ENCODE data around the gene ARMC3. TPM values are rescaled to one million over a fixed set of nuclear protein-coding genes. Genes with fewer than 3 reads are reported as not detected.
A peak's percentile ranks its signal among the peaks of the same experiment; 100 is the strongest.

The ARMC3 gene
- total and polyA plus RNA-seq, 9 donors, result 0.04 to 0.56 (median 0.22) TPM; not detected in 3

- WGBS (ENCODE audit: insufficient coverage), result no CpG with 5 or more reads among the region's 3 CpGs
- H3K4me1 ChIP-seq (ENCODE audit: control insufficient read depth, insufficient read depth, low read length), result no peaks in the 10 kb centered on the region
- H3K27me3 ChIP-seq (ENCODE audit: control insufficient read depth, insufficient read depth, low read length), result no peaks in the 10 kb centered on the region
- no peaks in the 10 kb centered on the region for H3K9me3 ChIP-seq (replicated peaks; ENCODE audit: control insufficient read depth, low read depth, low read length)
- no peak for DNase-seq
- no peaks in the 10 kb centered on the region for H3K36me3 ChIP-seq (ENCODE audit: control insufficient read depth, insufficient read depth, low read length)
- H3K4me3 ChIP-seq (ENCODE audit: low read length), result no peak overlapping the region
- no peak overlapping the region for H3K27ac ChIP-seq (ENCODE audit: low read length)
These were observed 85.9 kb downstream of the ARMC3 start for GRCh38 chr10:23013581-23014335.

- WGBS (ENCODE audit: insufficient coverage), result 100% methylated on average over 2 of the region's 7 CpGs
- H3K4me3 ChIP-seq (ENCODE audit: low read length), result no peak overlapping the region
These were observed 87.3 kb downstream of the ARMC3 start for GRCh38 chr10:23015021-23015707.

GRCh38 chr10:23016636-23017035, 88.8 kb downstream of the ARMC3 start:
- WGBS (ENCODE audit: insufficient coverage), result no CpG with 5 or more reads among the region's 3 CpGs
- no peak for DNase-seq
- Histone ChIP-seq H3K4me3 (ENCODE audit: low read length) (no peak overlapping the region), H3K36me3 (ENCODE audit: control insufficient read depth, insufficient read depth, low read length) (no peaks in the 10 kb centered on the region), H3K9me3 (replicated peaks; ENCODE audit: control insufficient read depth, low read depth, low read length) (no peaks in the 10 kb centered on the region), H3K27me3 (ENCODE audit: control insufficient read depth, insufficient read depth, low read length) (no peaks in the 10 kb centered on the region), H3K4me1 (ENCODE audit: control insufficient read depth, insufficient read depth, low read length) (no peaks in the 10 kb centered on the region), H3K27ac (ENCODE audit: low read length) (no peak overlapping the region)

More at GRCh38 chr10:23015021-23015707, 87.3 kb downstream of the ARMC3 start:
- Histone ChIP-seq H3K9me3 (replicated peaks; ENCODE audit: control insufficient read depth, low read depth, low read length) (no peaks in the 10 kb centered on the region), H3K27me3 (ENCODE audit: control insufficient read depth, insufficient read depth, low read length) (no peaks in the 10 kb centered on the region), H3K27ac (ENCODE audit: low read length) (no peak overlapping the region), H3K4me1 (ENCODE audit: control insufficient read depth, insufficient read depth, low read length) (no peaks in the 10 kb centered on the region), H3K36me3 (ENCODE audit: control insufficient read depth, insufficient read depth, low read length) (no peaks in the 10 kb centered on the region)
- DNase-seq, result no peak

- DNase-seq, result no peak
- Histone ChIP-seq H3K4me1 (ENCODE audit: control insufficient read depth, insufficient read depth, low read length) (no peaks in the 10 kb centered on the region), H3K27ac (ENCODE audit: low read length) (no peak overlapping the region), H3K36me3 (ENCODE audit: control insufficient read depth, insufficient read depth, low read length) (no peaks in the 10 kb centered on the region), H3K27me3 (ENCODE audit: control insufficient read depth, insufficient read depth, low read length) (no peaks in the 10 kb centered on the region), H3K4me3 (ENCODE audit: low read length) (no peak overlapping the region), H3K9me3 (replicated peaks; ENCODE audit: control insufficient read depth, low read depth, low read length) (no peaks in the 10 kb centered on the region)
- WGBS (ENCODE audit: insufficient coverage), result 82% methylated on average over 6 of the region's 6 CpGs
These were observed 91.8 kb downstream of the ARMC3 start for GRCh38 chr10:23019633-23020032.

- WGBS (ENCODE audit: insufficient coverage), result no CpG with 5 or more reads among the region's 2 CpGs
These were observed 93.6 kb downstream of the ARMC3 start for GRCh38 chr10:23021430-23021829.

GRCh38 chr10:23024002-23024401, 96.1 kb downstream of the ARMC3 start:
- Histone ChIP-seq H3K4me1 (ENCODE audit: control insufficient read depth, insufficient read depth, low read length) (no peaks in the 10 kb centered on the region), H3K4me3 (ENCODE audit: low read length) (no peak overlapping the region), H3K27me3 (ENCODE audit: control insufficient read depth, insufficient read depth, low read length) (no peaks in the 10 kb centered on the region), H3K9me3 (replicated peaks; ENCODE audit: control insufficient read depth, low read depth, low read length) (peaks cover 3% of the 10 kb centered on the region), H3K27ac (ENCODE audit: low read length) (no peak overlapping the region), H3K36me3 (ENCODE audit: control insufficient read depth, insufficient read depth, low read length) (no peaks in the 10 kb centered on the region)
- WGBS (ENCODE audit: insufficient coverage), result no CpG with 5 or more reads among the region's 2 CpGs
- DNase-seq, result no peak

More at GRCh38 chr10:23021430-23021829, 93.6 kb downstream of the ARMC3 start:
- no peaks in the 10 kb centered on the region for H3K36me3 ChIP-seq (ENCODE audit: control insufficient read depth, insufficient read depth, low read length)
- no peaks in the 10 kb centered on the region for H3K9me3 ChIP-seq (replicated peaks; ENCODE audit: control insufficient read depth, low read depth, low read length)
- H3K4me1 ChIP-seq (ENCODE audit: control insufficient read depth, insufficient read depth, low read length), result no peaks in the 10 kb centered on the region
- H3K27me3 ChIP-seq (ENCODE audit: control insufficient read depth, insufficient read depth, low read length), result no peaks in the 10 kb centered on the region
- no peak for DNase-seq
- no peak overlapping the region for H3K4me3 ChIP-seq (ENCODE audit: low read length)
- H3K27ac ChIP-seq (ENCODE audit: low read length), result no peak overlapping the region

GRCh38 chr10:23031318-23031717, 103.5 kb downstream of the ARMC3 start:
- H3K4me3 ChIP-seq (ENCODE audit: low read length), result no peak overlapping the region
- peaks cover 3% of the 10 kb centered on the region for H3K9me3 ChIP-seq (replicated peaks; ENCODE audit: control insufficient read depth, low read depth, low read length)
- H3K27me3 ChIP-seq (ENCODE audit: control insufficient read depth, insufficient read depth, low read length), result no peaks in the 10 kb centered on the region
- H3K36me3 ChIP-seq (ENCODE audit: control insufficient read depth, insufficient read depth, low read length), result no peaks in the 10 kb centered on the region
- 14% methylated on average over 1 of the region's 3 CpGs for WGBS (ENCODE audit: insufficient coverage)
- peak; percentile 61 for DNase-seq
- no peak overlapping the region for H3K27ac ChIP-seq (ENCODE audit: low read length)
- no peaks in the 10 kb centered on the region for H3K4me1 ChIP-seq (ENCODE audit: control insufficient read depth, insufficient read depth, low read length)

- H3K4me1 ChIP-seq (ENCODE audit: control insufficient read depth, insufficient read depth, low read length), result no peaks in the 10 kb centered on the region
- no peaks in the 10 kb centered on the region for H3K36me3 ChIP-seq (ENCODE audit: control insufficient read depth, insufficient read depth, low read length)
- no peaks in the 10 kb centered on the region for H3K9me3 ChIP-seq (replicated peaks; ENCODE audit: control insufficient read depth, low read depth, low read length)
- H3K4me3 ChIP-seq (ENCODE audit: low read length), result no peak overlapping the region
- no peak overlapping the region for H3K27ac ChIP-seq (ENCODE audit: low read length)
- DNase-seq, result no peak
- no peaks in the 10 kb centered on the region for H3K27me3 ChIP-seq (ENCODE audit: control insufficient read depth, insufficient read depth, low read length)
These were observed 106.9 kb downstream of the ARMC3 start for GRCh38 chr10:23034790-23035189.

GRCh38 chr10:23035569-23035968, 107.7 kb downstream of the ARMC3 start:
- DNase-seq, result no peak
- H3K27ac ChIP-seq (ENCODE audit: low read length), result no peak overlapping the region
- no peaks in the 10 kb centered on the region for H3K4me1 ChIP-seq (ENCODE audit: control insufficient read depth, insufficient read depth, low read length)
- H3K9me3 ChIP-seq (replicated peaks; ENCODE audit: control insufficient read depth, low read depth, low read length), result no peaks in the 10 kb centered on the region
- no peak overlapping the region for H3K4me3 ChIP-seq (ENCODE audit: low read length)
- H3K27me3 ChIP-seq (ENCODE audit: control insufficient read depth, insufficient read depth, low read length), result no peaks in the 10 kb centered on the region
- no peaks in the 10 kb centered on the region for H3K36me3 ChIP-seq (ENCODE audit: control insufficient read depth, insufficient read depth, low read length)

GRCh38 chr10:23037152-23037551, 109.3 kb downstream of the ARMC3 start:
- DNase-seq, result no peak
- Histone ChIP-seq H3K27ac (ENCODE audit: low read length) (no peak overlapping the region), H3K4me3 (ENCODE audit: low read length) (no peak overlapping the region), H3K4me1 (ENCODE audit: control insufficient read depth, insufficient read depth, low read length) (no peaks in the 10 kb centered on the region), H3K36me3 (ENCODE audit: control insufficient read depth, insufficient read depth, low read length) (no peaks in the 10 kb centered on the region), H3K27me3 (ENCODE audit: control insufficient read depth, insufficient read depth, low read length) (no peaks in the 10 kb centered on the region), H3K9me3 (replicated peaks; ENCODE audit: control insufficient read depth, low read depth, low read length) (no peaks in the 10 kb centered on the region)
- 81% methylated on average over 4 of the region's 10 CpGs for WGBS (ENCODE audit: insufficient coverage)

All from muscle of leg (tissue), 11 donors.